ENCODE results near the gene SPTSSB.

Gene SPTSSB, protein sequence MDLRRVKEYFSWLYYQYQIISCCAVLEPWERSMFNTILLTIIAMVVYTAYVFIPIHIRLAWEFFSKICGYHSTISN

DNA sequence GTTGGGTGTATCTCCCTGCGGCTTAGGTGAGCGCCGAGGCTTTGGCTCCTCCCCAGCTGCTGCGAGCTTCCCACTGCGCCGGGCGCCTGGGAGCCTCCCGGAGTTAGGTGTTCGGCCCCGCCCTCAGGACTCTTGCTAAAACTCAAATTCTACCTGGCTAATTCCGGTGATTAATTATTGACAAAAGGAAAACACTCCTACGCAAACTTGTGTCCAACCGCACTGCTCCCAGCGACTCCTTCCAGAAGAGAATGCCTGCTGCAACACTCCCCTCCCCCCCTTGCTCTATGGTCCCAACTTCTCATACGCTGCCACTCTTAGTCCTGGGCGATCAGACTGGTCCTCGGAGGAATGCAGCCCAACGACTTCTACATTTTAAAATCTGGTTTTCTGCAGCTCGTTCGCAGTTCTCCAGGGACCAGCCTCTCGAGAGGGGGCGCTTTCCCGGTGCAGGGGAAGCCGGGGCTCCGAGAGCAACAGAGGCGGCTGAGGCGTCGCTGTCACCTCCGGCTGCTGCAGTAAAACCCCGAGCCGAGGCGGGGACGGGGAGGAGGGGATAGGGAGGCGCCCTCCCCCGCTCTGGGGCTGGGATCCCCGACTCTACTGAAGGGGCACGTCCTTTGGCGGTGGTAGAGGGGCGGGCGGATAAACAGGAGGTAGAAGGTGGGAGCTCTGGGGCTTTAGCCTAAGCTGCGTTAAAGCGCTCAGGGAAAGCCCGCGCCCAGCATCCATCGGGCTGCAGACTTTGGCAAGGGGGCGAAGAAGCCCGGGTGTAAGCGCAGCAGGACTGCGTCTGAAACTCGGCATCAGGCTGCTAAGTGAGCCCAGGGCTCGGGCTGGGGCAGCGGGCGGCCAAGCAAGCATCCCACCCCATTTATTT lies at the start of gene SPTSSB:
SPTSSB (minus strand) TSS at position 77 of the 880 bp plus-strand sequence. CDS start 25,194 bp downstream, outside the sequence.
- no peaks in the 10 kb centered on the region for H3K36me3 ChIP-seq (ENCODE audit: control insufficient read depth, insufficient read depth, low read length)
- peak within 1 kb of the TSS; percentile 69 for H3K4me3 ChIP-seq (ENCODE audit: low read depth, low read length)
- H3K27ac ChIP-seq (ENCODE audit: low read depth, low read length), result no peak within 1 kb of the TSS
- no peaks in the 10 kb centered on the region for H3K9me3 ChIP-seq (ENCODE audit: control insufficient read depth, insufficient read depth, low read depth, low read length)
- peak within 1 kb of the TSS; percentile 18 for H3K9ac ChIP-seq (ENCODE audit: low read length)
- peaks cover 49% of the 10 kb centered on the region for H3K27me3 ChIP-seq (ENCODE audit: control insufficient read depth, insufficient read depth, low read length)
- H3K4me1 ChIP-seq (ENCODE audit: control insufficient read depth, insufficient read depth, low read length), result peaks cover 9% of the 10 kb centered on the region

DNA sequence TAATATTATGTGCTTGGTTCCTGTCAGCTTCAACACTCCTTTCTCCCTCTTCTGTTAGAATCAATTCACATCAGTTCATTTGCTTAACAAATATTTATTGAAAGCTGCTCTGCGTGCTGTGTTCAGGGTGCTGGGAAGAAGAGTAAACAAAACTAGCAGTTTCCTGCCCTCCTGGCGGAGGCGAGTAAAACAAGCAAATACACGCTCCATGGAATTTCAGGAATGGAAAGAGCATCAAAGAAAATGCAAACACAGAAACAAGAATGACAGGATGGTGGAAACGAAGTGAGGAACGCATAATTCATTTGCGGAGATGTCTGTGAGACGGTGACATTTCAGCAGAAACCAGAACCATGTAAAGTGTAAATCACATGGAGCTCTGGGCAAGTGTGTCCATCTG lies 49.4 kb upstream of the SPTSSB start:
- H3K27ac ChIP-seq (ENCODE audit: low read depth, low read length), result peak overlapping the region; percentile 53; the same call in 1 of the 2 replicates
- H3K4me3 ChIP-seq (ENCODE audit: low read depth, low read length), result peak overlapping the region; percentile 10
- peaks cover 43% of the 10 kb centered on the region for H3K4me1 ChIP-seq (ENCODE audit: control insufficient read depth, insufficient read depth, low read length)
- H3K36me3 ChIP-seq (ENCODE audit: control insufficient read depth, insufficient read depth, low read length), result no peaks in the 10 kb centered on the region
- no peaks in the 10 kb centered on the region for H3K27me3 ChIP-seq (ENCODE audit: control insufficient read depth, insufficient read depth, low read length)
- no peak overlapping the region for H3K9ac ChIP-seq (ENCODE audit: low read length)
- peaks cover 10% of the 10 kb centered on the region for H3K9me3 ChIP-seq (ENCODE audit: control insufficient read depth, insufficient read depth, low read depth, low read length)

DNA sequence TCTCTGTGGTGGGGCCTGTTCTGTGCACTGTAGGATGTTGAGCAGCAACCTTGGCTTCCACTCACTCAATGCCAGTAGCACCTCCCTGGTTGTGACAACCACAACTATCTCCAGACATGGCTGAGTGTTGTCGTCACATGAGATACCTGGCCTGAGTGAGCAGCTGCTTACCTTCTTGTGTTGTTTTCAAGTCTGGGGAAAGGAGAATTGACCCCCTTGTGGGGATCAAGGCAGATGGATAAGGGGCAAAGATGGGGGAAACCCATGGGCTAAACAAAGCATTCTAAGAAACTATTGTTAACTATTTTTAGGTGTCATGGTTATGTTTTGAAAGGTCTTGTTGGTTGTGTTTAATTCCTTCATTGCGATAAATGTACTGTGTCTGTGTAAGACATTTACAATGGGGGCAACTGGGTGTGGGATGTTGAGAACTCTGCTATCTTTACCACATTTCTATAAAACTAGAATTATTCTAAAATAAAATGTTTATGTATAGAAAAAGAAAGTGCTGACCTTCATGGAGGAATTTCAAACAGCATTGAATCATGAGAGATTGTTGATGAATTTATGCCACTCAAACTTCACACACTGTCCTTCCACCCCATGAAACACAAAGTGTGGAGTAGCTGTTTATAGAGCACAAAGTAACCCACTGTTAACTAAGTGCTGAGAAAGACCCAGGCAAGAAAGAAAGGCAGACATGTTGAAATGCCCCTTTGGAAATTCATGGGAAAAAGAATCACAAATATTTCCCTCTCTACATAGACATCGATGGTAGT lies 48.4 kb upstream of the SPTSSB start:
- Histone ChIP-seq H3K27ac (ENCODE audit: low read depth, low read length) (0 out of 2 replicates have a peak overlapping the region, but pooled peaks have one; percentile 17), H3K9me3 (ENCODE audit: control insufficient read depth, insufficient read depth, low read depth, low read length) (peaks cover 10% of the 10 kb centered on the region), H3K4me1 (ENCODE audit: control insufficient read depth, insufficient read depth, low read length) (peaks cover 44% of the 10 kb centered on the region), H3K27me3 (ENCODE audit: control insufficient read depth, insufficient read depth, low read length) (no peaks in the 10 kb centered on the region), H3K36me3 (ENCODE audit: control insufficient read depth, insufficient read depth, low read length) (no peaks in the 10 kb centered on the region), H3K4me3 (ENCODE audit: low read depth, low read length) (no peak overlapping the region), H3K9ac (ENCODE audit: low read length) (no peak overlapping the region)

DNA sequence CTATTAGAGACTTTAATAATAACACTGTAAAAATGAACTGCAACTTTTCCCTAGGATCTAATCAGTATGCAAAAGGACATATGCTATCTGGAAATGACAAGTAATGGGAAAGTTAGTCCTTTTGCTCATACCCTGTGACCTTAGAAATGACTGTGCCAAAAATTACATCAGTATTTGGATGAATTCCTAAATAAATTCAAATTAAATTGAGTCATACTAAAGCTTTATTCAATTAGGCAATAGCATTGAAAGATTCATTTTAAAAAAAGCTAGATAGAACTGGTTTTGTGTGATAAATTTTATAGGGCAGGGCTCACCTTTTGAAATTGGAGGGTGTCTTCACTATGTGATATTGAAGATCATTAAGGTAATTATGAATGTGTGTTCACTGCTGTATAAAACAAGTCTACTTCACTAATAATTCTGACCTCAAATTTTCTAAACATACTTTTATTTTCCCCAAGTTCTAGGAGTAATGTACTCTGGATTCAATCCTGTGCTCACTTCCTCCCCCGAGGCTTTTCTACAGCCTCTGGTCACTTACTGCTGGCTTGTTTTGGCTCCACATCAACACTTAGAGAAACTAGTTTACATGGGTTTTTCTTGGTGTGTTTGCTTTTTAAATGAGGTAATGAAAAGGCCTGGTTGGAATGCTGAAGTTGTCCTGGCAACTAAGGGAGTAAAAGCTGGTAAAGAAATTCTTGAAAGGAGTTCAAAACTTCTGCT lies 44.4 kb upstream of the SPTSSB start:
- Histone ChIP-seq H3K27me3 (ENCODE audit: control insufficient read depth, insufficient read depth, low read length) (no peaks in the 10 kb centered on the region), H3K9me3 (ENCODE audit: control insufficient read depth, insufficient read depth, low read depth, low read length) (peaks cover 10% of the 10 kb centered on the region), H3K4me1 (ENCODE audit: control insufficient read depth, insufficient read depth, low read length) (peaks cover 19% of the 10 kb centered on the region), H3K9ac (ENCODE audit: low read length) (no peak overlapping the region), H3K4me3 (ENCODE audit: low read depth, low read length) (no peak overlapping the region), H3K36me3 (ENCODE audit: control insufficient read depth, insufficient read depth, low read length) (no peaks in the 10 kb centered on the region), H3K27ac (ENCODE audit: low read depth, low read length) (no peak overlapping the region)

DNA sequence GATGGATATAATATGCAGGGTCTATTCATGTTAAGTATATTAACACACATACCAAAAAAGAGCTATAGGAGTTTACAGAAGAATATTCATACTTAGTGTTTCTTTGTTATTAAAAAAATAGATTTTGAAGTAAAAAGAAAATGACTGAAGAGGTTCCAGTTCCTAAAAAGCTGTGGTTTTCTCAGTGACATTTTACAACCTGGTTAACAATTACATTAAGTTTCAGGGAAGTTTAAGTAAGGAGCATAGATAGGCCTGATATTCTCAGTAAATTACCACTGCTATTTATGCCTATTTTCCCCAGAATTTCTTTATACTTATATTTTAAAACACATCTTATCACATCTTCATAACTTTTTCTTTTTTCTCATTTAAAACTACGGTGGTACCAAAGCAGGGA lies 43.6 kb upstream of the SPTSSB start:
- Histone ChIP-seq H3K4me3 (ENCODE audit: low read depth, low read length) (no peak overlapping the region), H3K9ac (ENCODE audit: low read length) (no peak overlapping the region), H3K27me3 (ENCODE audit: control insufficient read depth, insufficient read depth, low read length) (no peaks in the 10 kb centered on the region), H3K9me3 (ENCODE audit: control insufficient read depth, insufficient read depth, low read depth, low read length) (peaks cover 10% of the 10 kb centered on the region), H3K36me3 (ENCODE audit: control insufficient read depth, insufficient read depth, low read length) (no peaks in the 10 kb centered on the region), H3K4me1 (ENCODE audit: control insufficient read depth, insufficient read depth, low read length) (peaks cover 14% of the 10 kb centered on the region), H3K27ac (ENCODE audit: low read depth, low read length) (no peak overlapping the region)

DNA sequence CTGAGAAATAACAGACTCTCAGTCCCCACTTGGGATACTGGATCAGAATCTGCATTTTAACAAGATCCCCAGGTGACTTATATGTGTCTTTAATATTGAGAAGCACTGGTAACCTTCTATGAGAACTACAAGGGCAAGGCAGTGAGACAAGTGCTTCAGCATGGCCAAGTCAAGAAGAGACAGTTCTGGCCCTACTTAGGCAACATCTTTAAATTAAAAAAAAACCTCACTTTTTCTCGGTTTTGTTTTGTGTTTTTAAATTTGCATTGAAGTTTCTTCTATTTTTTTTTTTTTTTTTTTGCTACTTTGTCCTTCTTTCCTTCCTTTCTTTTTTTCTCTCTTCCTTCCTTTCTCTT lies 42.5 kb upstream of the SPTSSB start:
- Histone ChIP-seq H3K9me3 (ENCODE audit: control insufficient read depth, insufficient read depth, low read depth, low read length) (peaks cover 7% of the 10 kb centered on the region), H3K4me1 (ENCODE audit: control insufficient read depth, insufficient read depth, low read length) (peaks cover 19% of the 10 kb centered on the region), H3K9ac (ENCODE audit: low read length) (no peak overlapping the region), H3K27ac (ENCODE audit: low read depth, low read length) (no peak overlapping the region), H3K36me3 (ENCODE audit: control insufficient read depth, insufficient read depth, low read length) (no peaks in the 10 kb centered on the region), H3K27me3 (ENCODE audit: control insufficient read depth, insufficient read depth, low read length) (no peaks in the 10 kb centered on the region), H3K4me3 (ENCODE audit: low read depth, low read length) (no peak overlapping the region)

DNA sequence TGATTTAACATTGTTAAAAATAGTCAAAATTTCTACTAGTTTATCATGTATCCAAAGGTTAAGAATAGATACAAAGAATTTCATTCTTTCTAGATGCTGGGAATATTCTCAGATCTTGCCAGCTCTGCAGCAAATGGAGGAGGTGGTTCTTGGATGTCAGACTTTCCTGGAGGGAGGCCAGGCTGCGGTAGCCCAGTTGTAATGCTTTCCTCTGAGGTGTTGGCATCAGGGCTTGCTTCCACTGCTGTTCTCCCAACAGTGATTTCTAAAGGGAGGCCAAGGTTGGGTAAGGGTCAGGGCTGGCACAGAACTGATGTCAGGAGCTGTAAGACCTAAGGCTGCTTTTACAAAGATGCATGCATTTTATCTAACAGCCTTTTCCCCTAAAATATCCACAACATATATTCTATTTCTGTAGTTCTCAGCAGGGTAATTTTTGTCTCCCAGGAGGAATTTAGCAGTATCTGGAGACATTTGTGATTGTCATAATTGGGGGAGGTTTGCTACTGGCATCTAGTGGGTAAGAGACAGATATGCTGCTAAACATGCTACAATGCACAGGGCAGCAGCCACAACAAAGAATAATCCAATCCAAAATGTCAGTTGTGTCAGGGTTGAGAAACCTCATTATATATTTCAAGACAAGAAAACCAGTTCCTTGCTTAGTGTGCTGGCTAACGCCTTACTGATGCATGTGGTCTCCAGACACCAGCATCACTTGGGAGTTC lies 42.0 kb upstream of the SPTSSB start:
- Histone ChIP-seq H3K27ac (ENCODE audit: low read depth, low read length) (no peak overlapping the region), H3K9me3 (ENCODE audit: control insufficient read depth, insufficient read depth, low read depth, low read length) (peaks cover 7% of the 10 kb centered on the region), H3K36me3 (ENCODE audit: control insufficient read depth, insufficient read depth, low read length) (no peaks in the 10 kb centered on the region), H3K9ac (ENCODE audit: low read length) (no peak overlapping the region), H3K27me3 (ENCODE audit: control insufficient read depth, insufficient read depth, low read length) (no peaks in the 10 kb centered on the region), H3K4me3 (ENCODE audit: low read depth, low read length) (no peak overlapping the region), H3K4me1 (ENCODE audit: control insufficient read depth, insufficient read depth, low read length) (peaks cover 19% of the 10 kb centered on the region)

DNA sequence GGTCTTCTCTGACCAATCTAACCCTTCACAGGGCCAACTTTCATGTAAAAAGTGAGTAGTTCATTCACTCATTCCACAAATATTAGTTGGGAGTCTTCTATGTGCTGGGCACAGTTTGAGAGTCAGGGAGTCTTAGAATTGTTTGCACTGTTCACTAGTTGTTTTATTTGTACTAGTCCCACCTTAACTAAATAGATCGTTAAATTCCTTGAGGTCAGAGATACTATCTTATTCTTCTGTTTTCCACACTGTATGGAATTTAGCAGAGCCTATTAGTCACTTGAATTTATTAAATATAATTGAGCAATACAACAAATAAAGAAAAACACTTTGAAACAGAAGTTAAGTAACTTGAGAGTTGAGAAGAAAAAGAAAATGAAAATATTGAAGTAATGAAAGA lies 40.8 kb upstream of the SPTSSB start:
- Histone ChIP-seq H3K4me3 (ENCODE audit: low read depth, low read length) (no peak overlapping the region), H3K4me1 (ENCODE audit: control insufficient read depth, insufficient read depth, low read length) (peaks cover 19% of the 10 kb centered on the region), H3K9ac (ENCODE audit: low read length) (no peak overlapping the region), H3K9me3 (ENCODE audit: control insufficient read depth, insufficient read depth, low read depth, low read length) (peaks cover 3% of the 10 kb centered on the region; the same call in 1 of the 2 replicates), H3K27me3 (ENCODE audit: control insufficient read depth, insufficient read depth, low read length) (no peaks in the 10 kb centered on the region), H3K36me3 (ENCODE audit: control insufficient read depth, insufficient read depth, low read length) (no peaks in the 10 kb centered on the region), H3K27ac (ENCODE audit: low read depth, low read length) (no peak overlapping the region)

DNA sequence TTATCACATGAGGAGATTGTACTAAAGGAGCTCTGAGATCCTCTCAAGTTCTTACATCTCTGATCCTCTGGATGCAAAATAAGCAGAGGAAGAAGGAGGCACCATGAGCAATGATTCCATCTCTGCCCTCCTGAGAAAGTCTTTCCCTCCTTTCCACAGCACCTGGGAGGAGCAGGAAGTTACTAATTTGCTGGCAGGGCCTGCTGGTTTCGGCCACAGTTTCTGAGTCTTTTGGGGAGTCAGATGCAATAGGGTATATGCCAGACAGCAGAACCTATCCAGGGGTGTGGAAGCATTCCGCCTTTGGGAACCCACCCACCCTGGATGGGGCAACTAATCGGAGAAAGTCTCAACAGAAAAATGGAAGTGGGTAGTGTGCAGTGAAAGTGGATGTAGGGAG lies 38.5 kb upstream of the SPTSSB start:
- Histone ChIP-seq H3K9me3 (ENCODE audit: control insufficient read depth, insufficient read depth, low read depth, low read length) (0 out of 2 replicates have a peak, but pooled peaks cover 8% of the 10 kb centered on the region), H3K36me3 (ENCODE audit: control insufficient read depth, insufficient read depth, low read length) (no peaks in the 10 kb centered on the region), H3K4me1 (ENCODE audit: control insufficient read depth, insufficient read depth, low read length) (peaks cover 11% of the 10 kb centered on the region), H3K27me3 (ENCODE audit: control insufficient read depth, insufficient read depth, low read length) (no peaks in the 10 kb centered on the region), H3K27ac (ENCODE audit: low read depth, low read length) (no peak overlapping the region), H3K9ac (ENCODE audit: low read length) (no peak overlapping the region), H3K4me3 (ENCODE audit: low read depth, low read length) (no peak overlapping the region)

DNA sequence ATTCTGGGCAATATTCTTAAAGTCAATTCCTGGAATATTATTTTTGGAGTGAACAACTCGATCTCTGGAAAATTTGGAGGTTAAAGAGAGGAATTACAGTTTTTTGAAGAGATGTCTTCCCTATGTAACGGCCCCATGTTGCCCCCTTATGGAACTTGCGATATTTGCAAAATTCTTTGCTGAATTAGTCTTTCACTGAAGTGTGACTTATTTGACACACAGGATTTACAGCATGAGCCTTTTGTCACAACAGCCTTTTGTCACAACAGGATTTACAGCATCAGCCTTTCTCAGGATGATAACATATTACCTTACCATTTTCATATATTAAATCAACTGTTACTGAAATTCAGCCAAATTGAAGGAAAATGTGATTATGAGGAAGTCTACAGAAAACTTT lies 37.8 kb upstream of the SPTSSB start:
- peaks cover 11% of the 10 kb centered on the region for H3K4me1 ChIP-seq (ENCODE audit: control insufficient read depth, insufficient read depth, low read length)
- no peaks in the 10 kb centered on the region for H3K36me3 ChIP-seq (ENCODE audit: control insufficient read depth, insufficient read depth, low read length)
- no peak overlapping the region for H3K9ac ChIP-seq (ENCODE audit: low read length)
- H3K27me3 ChIP-seq (ENCODE audit: control insufficient read depth, insufficient read depth, low read length), result no peaks in the 10 kb centered on the region
- 0 out of 2 replicates have a peak, but pooled peaks cover 8% of the 10 kb centered on the region for H3K9me3 ChIP-seq (ENCODE audit: control insufficient read depth, insufficient read depth, low read depth, low read length)
- H3K4me3 ChIP-seq (ENCODE audit: low read depth, low read length), result no peak overlapping the region
- H3K27ac ChIP-seq (ENCODE audit: low read depth, low read length), result no peak overlapping the region
